OCI-LY7 (cell line): ENCODE data around the gene CMC1. TPM values are rescaled to one million over a fixed set of nuclear protein-coding genes. Genes with fewer than 3 reads are reported as not detected.

Source experiments
- BruUV-seq: library from RNA; stranded (reverse); fragments of 400-500 nt; replicated peaks from 2 replicates; lab custom pipeline; 2021; lab: Mats Ljungman, UMichigan
- CTCF ChIA-PET: fragments of 300-600 bp; sonication (Branson Sonifier 250); formaldehyde crosslinking; loops from one replicate; lab custom pipeline; 2022; ENCODE audit warnings: antibody characterized with exemption; ENCODE audit not compliant: unreplicated experiment; lab: Charles Lee
- POLR2A ChIA-PET: fragments of 300-600 bp; sonication (Branson Sonifier 250); formaldehyde crosslinking; loops from one replicate; lab custom pipeline; 2022; ENCODE audit warnings: antibody characterized with exemption; lab: Charles Lee
- DNase-seq: peaks from one replicate; pipeline ENCODE4 v3.0.0-alpha.2; 2015; ENCODE audit warnings: low spot score
- H2AFZ ChIP-seq: fragments of 200-600 bp; sonication (generic), shearing (Covaris generic); 2 replicates; pipeline ENCODE4 v1.6.1; 2014; ENCODE audit warnings: mild to moderate bottlenecking, antibody characterized with exemption, low read length, moderate library complexity
- H3K27ac ChIP-seq: fragments of 200-600 bp; sonication (generic); 2 replicates; pipeline ENCODE4 v1.5.1; 2014; ENCODE audit warnings: mixed run types, low read depth, mild to moderate bottlenecking, moderate library complexity, low read length, inconsistent platforms; ENCODE audit not compliant: poor library complexity, severe bottlenecking
- H3K36me3 ChIP-seq: fragments of 200-600 bp; sonication (generic); 2 replicates; pipeline ENCODE4 v1.6.1; 2014; ENCODE audit warnings: mild to moderate bottlenecking, antibody characterized with exemption, low read length, moderate library complexity, mixed read lengths; ENCODE audit not compliant: insufficient read depth
- H3K4me1 ChIP-seq: fragments of 200-600 bp; sonication (generic); 2 replicates; pipeline ENCODE4 v1.5.1; 2014; ENCODE audit warnings: mild to moderate bottlenecking, low read length; ENCODE audit not compliant: insufficient read depth, poor library complexity, severe bottlenecking
- H3K4me2 ChIP-seq: fragments of 200-600 bp; sonication (generic); 2 replicates; pipeline ENCODE4 v1.6.1; 2014; ENCODE audit warnings: mild to moderate bottlenecking, low read length
- H3K4me3 ChIP-seq: fragments of 200-600 bp; sonication (generic); 2 replicates; pipeline ENCODE4 v1.5.1; 2014; ENCODE audit warnings: mild to moderate bottlenecking, low read depth, low read length; ENCODE audit not compliant: poor library complexity, severe bottlenecking
- H3K79me2 ChIP-seq: fragments of 200-600 bp; sonication (generic); 2 replicates; pipeline ENCODE4 v1.6.1; 2016; ENCODE audit warnings: low read depth, mild to moderate bottlenecking, low read length, moderate library complexity, mixed read lengths; ENCODE audit not compliant: insufficient read depth
- H3K9me2 ChIP-seq: fragments of 200-600 bp; sonication (generic); 2 replicates; pipeline ENCODE4 v1.6.1; 2016; ENCODE audit warnings: mild to moderate bottlenecking, low read length, mixed read lengths; ENCODE audit not compliant: insufficient read depth
- H3K9me3 ChIP-seq: fragments of 200-600 bp; sonication (generic); 2 replicates; pipeline ENCODE4 v1.6.1; 2014; ENCODE audit warnings: mild to moderate bottlenecking, mixed run types, low read length, mixed read lengths
- H4K20me1 ChIP-seq: fragments of 200-600 bp; sonication (generic); 2 replicates; pipeline ENCODE4 v1.6.1; 2014; ENCODE audit warnings: mild to moderate bottlenecking, antibody characterized with exemption, low read length, moderate library complexity, mixed read lengths; ENCODE audit not compliant: insufficient read depth
- CTCF ChIP-seq: fragments of 200-600 bp; sonication (generic); conservative IDR thresholded peaks from 2 replicates; pipeline ENCODE4 v1.5.1; 2014; ENCODE audit warnings: mild to moderate bottlenecking, antibody characterized with exemption, low read length, moderate library complexity, mixed read lengths
- EZH2phosphoT487 ChIP-seq: fragments of 200-600 bp; sonication (generic); IDR thresholded peaks from 2 replicates; pipeline ENCODE4 v1.6.1; 2018; ENCODE audit warnings: low read depth, borderline replicate concordance, mild to moderate bottlenecking, mixed run types, antibody characterized with exemption, low read length, moderate library complexity, mixed read lengths
- intact Hi-C: fragments of 100-400 bp; cut with micrococcal nuclease; formaldehyde crosslinking; loops from one replicate; pipeline ENCODE4 v1.10.0; 2022; ENCODE audit not compliant: unreplicated experiment
- total RNA-seq, 2 experiments: library from RNA; depleted of rRNA in 1 of 2; stranded (reverse); fragments of >200 nt in 1 of 2; shearing (Covaris generic) in 1 of 2; gene quantifications; 2 replicates each; pipeline ENCODE4 v1.2.3, GENCODE V29; 2014 to 2022

Gene CMC1
- total RNA-seq, 2 experiments from 2014 or later = 12.1 to 26.9 TPM

- ChIA-PET POLR2A (interaction anchor here (0.7 to 0.8 kb wide), 2 partner anchors 12 to 288 kb away, joined by 3 read pairs; no protein-coding TSS in a partner anchor), CTCF (no interaction called here)
- H3K36me3 ChIP-seq = no peaks in the 10 kb centered on the region
- H3K27ac ChIP-seq = no peak overlapping the region
- H3K9me2 ChIP-seq = no peaks in the 10 kb centered on the region
- BruUV-seq = no TSS peak
- no peak overlapping the region for H3K4me3 ChIP-seq
- H3K4me1 ChIP-seq = peaks cover 15% of the 10 kb centered on the region
- no peak overlapping the region for H3K4me2 ChIP-seq
- no peaks in the 10 kb centered on the region for H4K20me1 ChIP-seq
- peaks cover 12% of the 10 kb centered on the region for H3K79me2 ChIP-seq
- TF ChIP-seq CTCF (no peak), EZH2phosphoT487 (no peak)
- H3K9me3 ChIP-seq = no peaks in the 10 kb centered on the region
- H2AFZ ChIP-seq = peak overlapping the region; percentile 8; the same call in 1 of the 2 replicates
- intact Hi-C loops = no loop called here
- no peak for DNase-seq
Measured at GRCh38 chr3:28239108-28239507, 2.3 kb upstream of the CMC1 start.

GRCh38 chr3:28240441-28240840 lies 978 bp upstream of the CMC1 start:
- no TSS peak for BruUV-seq
- DNase-seq = no peak
- Histone ChIP-seq H3K4me3 (peak overlapping the region; percentile 79), H3K9me2 (no peaks in the 10 kb centered on the region), H2AFZ (peak overlapping the region; percentile 95), H4K20me1 (no peaks in the 10 kb centered on the region), H3K4me2 (peak overlapping the region; percentile 94), H3K36me3 (no peaks in the 10 kb centered on the region), H3K79me2 (peaks cover 12% of the 10 kb centered on the region), H3K9me3 (no peaks in the 10 kb centered on the region), H3K4me1 (peaks cover 15% of the 10 kb centered on the region), H3K27ac (no peak overlapping the region)
- POLR2A ChIA-PET = interaction anchor here (0.6 to 1.5 kb wide), 6 partner anchors 11 to 1306 kb away, joined by 3 to 7 read pairs (median 4); partner anchors contain the start of genes AZI2 and ZCWPW2
- intact Hi-C loops = loop anchor here (2.0 to 5.0 kb wide), 2 partner anchors 108 to 758 kb away; partner anchors contain the start of genes AZI2, SLC4A7 and ZCWPW2
- CTCF ChIA-PET = interaction anchor here (1.6 kb wide), 1 partner anchor 12 kb away, joined by 3 read pairs; no protein-coding TSS in a partner anchor
- no peak for TF ChIP-seq CTCF
- no peak for TF ChIP-seq EZH2phosphoT487

GRCh38 chr3:28242519-28242918 lies 1.1 kb downstream of the CMC1 start:
- POLR2A ChIA-PET = interaction anchor here (1.1 to 1.7 kb wide), 5 partner anchors 10 to 79 kb away, joined by 3 to 8 read pairs (median 3); no protein-coding TSS in a partner anchor
- Histone ChIP-seq H3K4me3 (peak overlapping the region; percentile 79), H3K9me3 (no peaks in the 10 kb centered on the region), H2AFZ (peak overlapping the region; percentile 95), H3K9me2 (no peaks in the 10 kb centered on the region), H3K27ac (no peak overlapping the region), H4K20me1 (no peaks in the 10 kb centered on the region), H3K4me1 (peaks cover 15% of the 10 kb centered on the region), H3K36me3 (no peaks in the 10 kb centered on the region), H3K79me2 (peaks cover 18% of the 10 kb centered on the region), H3K4me2 (peak overlapping the region; percentile 94)
- CTCF ChIA-PET = no interaction called here
- TF ChIP-seq CTCF (no peak), EZH2phosphoT487 (no peak)
- no TSS peak for BruUV-seq
- DNase-seq = no peak
- intact Hi-C loops = loop anchor here (5.0 kb wide), 1 partner anchor 760 kb away; the partner anchor contains the start of gene SLC4A7
